GM12872 (cell line): ENCODE results near the gene RAI14.

ENCODE experiments used
- CTCF ChIP-seq: IDR thresholded peaks from 3 replicates; pipeline ENCODE4 v1.5.1; 2011; ENCODE audit warnings: low read depth, mild to moderate bottlenecking, low read length, moderate library complexity; ENCODE audit not compliant: insufficient read depth

RAI14 gene

GRCh38 chr5:34849253-34849652 is 193.1 kb downstream of the RAI14 start:
- no peak for TF ChIP-seq CTCF

GRCh38 chr5:34854459-34855174 is 198.5 kb downstream of the RAI14 start:
- TF ChIP-seq CTCF: no peak

GRCh38 chr5:34857161-34857560 is 201.0 kb downstream of the RAI14 start:
- TF ChIP-seq CTCF: no peak

- TF ChIP-seq CTCF: no peak
Observed at GRCh38 chr5:34857894-34858293, 201.8 kb downstream of the RAI14 start.

GRCh38 chr5:34858790-34859189 is 202.7 kb downstream of the RAI14 start:
- TF ChIP-seq CTCF: no peak

- no peak for TF ChIP-seq CTCF
Observed at GRCh38 chr5:34859253-34859652, 203.1 kb downstream of the RAI14 start.

- TF ChIP-seq CTCF: no peak
Observed at GRCh38 chr5:34863946-34864345, 207.8 kb downstream of the RAI14 start.
